ENCODE data around the gene VAMP7. TPM values are rescaled to one million over a fixed set of nuclear protein-coding genes. Genes with fewer than 3 reads are reported as not detected.
"Not testable (repeated sequence)": the region's sequence is repeated elsewhere in the genome, so short reads cannot be mapped to it uniquely, and the experiment has no call there.

The VAMP7 gene
- total RNA-seq, 4 donors from 2014 or later: 16.5 to 44.5 (median 23.6) TPM

DNA sequence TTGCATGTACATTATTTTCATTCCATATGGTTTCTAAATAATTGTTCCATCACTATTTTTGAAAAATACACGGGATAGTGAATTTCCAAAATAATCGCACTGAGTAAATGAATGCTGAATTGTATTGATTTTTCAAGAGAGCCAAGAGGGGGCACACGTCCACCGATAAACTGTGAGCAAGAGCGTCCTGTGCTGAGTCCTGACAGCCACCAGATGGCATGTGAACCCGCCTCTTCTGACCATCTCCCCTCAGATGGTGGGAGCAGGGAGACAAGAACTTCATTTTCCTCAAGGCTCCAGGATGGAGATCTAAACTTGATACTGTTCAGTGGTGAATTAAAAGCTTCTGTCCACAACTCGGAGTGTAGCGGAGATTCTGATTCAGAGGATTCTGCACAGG, 85.7 kb downstream of the VAMP7 start:
- peaks cover 0 to 8% (median 0%) of the 10 kb centered on the region in 4 donors for H3K9me3 ChIP-seq
- TF ChIP-seq, protein P1, sequence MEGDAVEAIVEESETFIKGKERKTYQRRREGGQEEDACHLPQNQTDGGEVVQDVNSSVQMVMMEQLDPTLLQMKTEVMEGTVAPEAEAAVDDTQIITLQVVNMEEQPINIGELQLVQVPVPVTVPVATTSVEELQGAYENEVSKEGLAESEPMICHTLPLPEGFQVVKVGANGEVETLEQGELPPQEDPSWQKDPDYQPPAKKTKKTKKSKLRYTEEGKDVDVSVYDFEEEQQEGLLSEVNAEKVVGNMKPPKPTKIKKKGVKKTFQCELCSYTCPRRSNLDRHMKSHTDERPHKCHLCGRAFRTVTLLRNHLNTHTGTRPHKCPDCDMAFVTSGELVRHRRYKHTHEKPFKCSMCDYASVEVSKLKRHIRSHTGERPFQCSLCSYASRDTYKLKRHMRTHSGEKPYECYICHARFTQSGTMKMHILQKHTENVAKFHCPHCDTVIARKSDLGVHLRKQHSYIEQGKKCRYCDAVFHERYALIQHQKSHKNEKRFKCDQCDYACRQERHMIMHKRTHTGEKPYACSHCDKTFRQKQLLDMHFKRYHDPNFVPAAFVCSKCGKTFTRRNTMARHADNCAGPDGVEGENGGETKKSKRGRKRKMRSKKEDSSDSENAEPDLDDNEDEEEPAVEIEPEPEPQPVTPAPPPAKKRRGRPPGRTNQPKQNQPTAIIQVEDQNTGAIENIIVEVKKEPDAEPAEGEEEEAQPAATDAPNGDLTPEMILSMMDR (IDR thresholded peaks at IDR 0.05): peak in 4 of 6 experiments; percentile 19 to 68 (median 60)
- TF ChIP-seq POLR2A (IDR thresholded peaks at IDR 0.05): no peak
- H3K36me3 ChIP-seq: no peaks in the 10 kb centered on the region
- peaks cover 0 to 3% (median 0%) of the 10 kb centered on the region in 4 donors for H3K4me1 ChIP-seq
- no peak overlapping the region for H3K4me3 ChIP-seq
- H3K27me3 ChIP-seq: no peaks in the 10 kb centered on the region
- DNase-seq: peak in 1 of 3 donors; percentile 53
- no peak overlapping the region for H3K27ac ChIP-seq

DNA sequence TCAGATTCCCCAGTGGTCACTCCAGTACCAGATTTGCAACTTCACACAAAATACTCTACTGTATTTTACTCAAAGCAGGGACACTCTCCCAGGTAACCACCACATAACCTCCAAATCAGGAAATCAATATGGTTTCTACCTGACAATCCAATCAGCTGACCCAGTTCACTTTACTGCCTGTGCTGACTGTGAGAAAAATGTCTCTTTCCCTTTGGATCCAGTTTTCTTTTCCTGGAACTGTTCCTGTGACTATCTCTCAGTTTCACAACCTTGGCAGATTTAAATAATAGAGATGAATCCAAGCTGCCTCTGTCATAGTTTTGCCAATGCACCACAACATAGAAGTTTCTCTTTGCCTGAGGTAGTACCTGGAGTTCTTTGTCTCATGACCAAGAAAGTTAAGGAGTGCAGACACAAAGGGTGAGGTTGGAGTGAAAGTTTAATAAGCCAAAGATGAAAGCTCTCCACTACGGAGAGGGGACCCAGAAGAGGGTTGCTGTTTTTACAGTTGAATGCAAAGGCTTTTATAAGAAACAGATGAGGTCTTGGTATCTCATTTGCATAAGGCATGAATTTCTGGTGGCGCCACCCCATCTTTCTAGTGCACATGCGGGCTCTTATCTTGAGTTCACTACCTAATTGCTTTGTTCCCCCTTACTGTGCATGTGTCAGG, 86.6 kb downstream of the VAMP7 start:
- no peak for TF ChIP-seq POLR2A (IDR thresholded peaks at IDR 0.05)
- DNase-seq: no peak
- Histone ChIP-seq H3K36me3 (no peaks in the 10 kb centered on the region), H3K9me3 (peaks cover 0 to 8% (median 0%) of the 10 kb centered on the region in 4 donors), H3K27me3 (no peaks in the 10 kb centered on the region), H3K27ac (no peak overlapping the region), H3K4me3 (no peak overlapping the region), H3K4me1 (peaks cover 0 to 3% (median 0%) of the 10 kb centered on the region in 4 donors)

DNA sequence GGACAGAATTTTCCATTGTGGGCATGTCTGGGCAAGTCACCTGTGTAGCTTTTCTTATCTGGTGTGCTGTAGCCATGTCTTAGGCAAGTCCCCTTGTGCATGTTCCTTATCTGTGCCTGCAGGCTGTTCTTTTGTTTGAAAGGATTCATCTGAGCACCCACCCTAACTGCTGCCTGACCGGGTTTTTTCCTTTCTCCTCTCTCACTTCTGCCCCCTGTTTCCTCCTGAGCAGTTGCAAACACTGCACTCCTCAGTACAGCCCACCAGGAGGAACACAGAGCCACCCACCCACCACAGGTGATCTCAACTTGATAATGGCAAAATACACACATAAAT, 87.1 kb downstream of the VAMP7 start:
- no peak overlapping the region for H3K4me3 ChIP-seq
- H3K9me3 ChIP-seq: peaks cover 0 to 8% (median 0%) of the 10 kb centered on the region in 4 donors
- H3K36me3 ChIP-seq: no peaks in the 10 kb centered on the region
- no peak overlapping the region for H3K27ac ChIP-seq
- peaks cover 0 to 3% (median 0%) of the 10 kb centered on the region in 4 donors for H3K4me1 ChIP-seq
- H3K27me3 ChIP-seq: no peaks in the 10 kb centered on the region
- TF ChIP-seq, protein P1 (IDR thresholded peaks at IDR 0.05): no peak
- TF ChIP-seq POLR2A (IDR thresholded peaks at IDR 0.05): no peak
- DNase-seq: no peak

DNA sequence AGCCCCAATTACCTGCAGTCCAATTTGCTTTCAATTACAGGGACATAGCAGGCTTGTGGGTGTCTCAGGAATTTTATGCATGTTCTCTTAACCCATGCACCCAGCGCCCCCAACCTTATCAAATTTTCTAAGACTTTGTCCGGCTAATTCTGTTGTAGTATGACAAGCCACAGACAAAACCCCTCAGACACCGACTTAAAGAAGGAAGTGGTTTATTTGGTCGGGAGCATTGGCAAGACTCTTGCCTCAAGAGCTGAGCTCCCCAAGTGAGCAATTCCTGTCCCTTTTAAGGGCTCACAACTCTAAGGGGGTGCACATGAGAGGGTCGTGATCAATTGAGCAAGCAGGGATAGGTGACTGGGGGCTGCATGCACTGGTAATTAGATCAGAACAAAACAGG, 87.6 kb downstream of the VAMP7 start:
- Histone ChIP-seq H3K4me1 (peaks cover 0 to 3% (median 0%) of the 10 kb centered on the region in 4 donors), H3K9me3 (peaks cover 0 to 5% (median 0%) of the 10 kb centered on the region in 4 donors), H3K4me3 (no peak overlapping the region), H3K27ac (no peak overlapping the region), H3K36me3 (no peaks in the 10 kb centered on the region), H3K27me3 (no peaks in the 10 kb centered on the region)
- TF ChIP-seq, protein P1 (IDR thresholded peaks at IDR 0.05): no peak
- no peak for TF ChIP-seq POLR2A (IDR thresholded peaks at IDR 0.05)
- DNase-seq: no peak

DNA sequence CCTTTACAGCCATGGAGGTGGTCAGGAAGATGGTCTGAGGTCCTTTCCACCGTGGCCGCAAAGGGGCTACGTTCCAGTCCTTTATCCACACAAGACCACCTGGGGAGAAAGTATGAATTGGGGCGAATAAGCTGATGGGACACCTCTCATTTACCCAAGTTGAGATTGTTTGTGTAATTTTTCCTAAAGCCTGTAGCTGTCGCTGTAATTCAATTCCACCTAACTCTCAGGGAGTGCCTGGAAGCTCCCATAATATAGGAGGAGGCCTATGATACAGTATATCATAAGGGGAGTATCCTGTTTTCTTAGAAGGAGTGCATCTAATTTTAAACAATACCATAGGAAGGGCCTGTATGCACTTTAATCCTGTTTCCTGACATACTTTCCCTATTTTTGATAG, 90.5 kb downstream of the VAMP7 start:
- DNase-seq, H3K4me1 ChIP-seq, H3K9me3 ChIP-seq, H3K27me3 ChIP-seq, H3K36me3 ChIP-seq, H3K27ac ChIP-seq, H3K4me3 ChIP-seq: not testable (repeated sequence)
- TF ChIP-seq, protein P1 (IDR thresholded peaks at IDR 0.05): peak in 3 of 6 experiments; percentile 30 to 50 (median 48)

DNA sequence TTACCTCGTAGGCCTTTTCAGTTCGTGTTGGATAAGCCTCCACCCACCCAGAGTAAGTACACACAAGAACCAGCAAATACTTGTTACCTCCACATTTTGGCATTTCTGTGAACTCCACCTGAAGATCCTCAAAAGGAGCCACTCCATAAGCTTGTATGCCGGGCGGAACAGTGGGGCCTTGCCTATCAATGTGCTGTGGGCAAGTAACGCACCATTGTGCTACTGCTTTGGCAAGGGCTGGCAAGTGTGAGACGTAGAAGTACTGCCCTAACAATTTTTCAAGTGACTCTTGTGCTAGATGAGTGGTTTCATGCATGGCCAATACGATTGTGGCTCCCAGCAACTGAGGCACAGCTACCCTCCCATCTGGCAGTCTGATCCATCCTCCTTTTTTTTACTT, 91.1 kb downstream of the VAMP7 start:
- H3K4me3 ChIP-seq, H3K27ac ChIP-seq, H3K4me1 ChIP-seq, H3K36me3 ChIP-seq, DNase-seq, H3K9me3 ChIP-seq, H3K27me3 ChIP-seq: not testable (repeated sequence)

DNA sequence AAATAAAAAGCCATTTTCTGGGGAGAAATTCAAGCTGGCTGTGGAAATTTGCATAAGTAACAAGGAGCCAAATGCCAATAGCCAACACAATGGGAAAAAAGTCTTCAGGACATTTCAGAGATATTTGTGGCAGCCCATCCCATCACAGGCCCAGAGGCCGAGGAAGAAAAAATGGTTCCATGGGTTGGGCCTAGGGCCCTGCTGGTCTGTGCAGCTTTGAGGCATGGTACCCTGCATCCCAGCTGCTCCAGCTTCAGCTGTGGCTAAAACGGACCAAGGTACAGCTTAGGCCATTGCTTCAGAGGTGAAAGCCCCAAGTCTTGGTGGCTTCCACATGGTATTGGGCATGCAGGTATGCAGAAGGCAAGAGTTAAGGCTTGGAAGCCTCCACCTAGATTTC, 102.2 kb downstream of the VAMP7 start:
- no peaks in the 10 kb centered on the region for H3K4me1 ChIP-seq
- H3K27me3 ChIP-seq: no peaks in the 10 kb centered on the region
- DNase-seq: no peak
- no peak overlapping the region for H3K4me3 ChIP-seq
- peaks cover 0 to 10% (median 0%) of the 10 kb centered on the region in 4 donors for H3K9me3 ChIP-seq
- TF ChIP-seq, protein P1 (IDR thresholded peaks at IDR 0.05): no peak
- no peak for TF ChIP-seq POLR2A (IDR thresholded peaks at IDR 0.05)
- H3K27ac ChIP-seq: no peak overlapping the region
- H3K36me3 ChIP-seq: no peaks in the 10 kb centered on the region

Data from Peyer's patch (tissue), 4 donors.